ENCODE measurements around the gene HSP90AB1. TPM values are rescaled to one million over a fixed set of nuclear protein-coding genes. Genes with fewer than 3 reads are reported as not detected.

HSP90AB1 gene
- total and polyA plus RNA-seq, 2 of the 8 experiments (the other 6 are each of a cell fraction or from before 2014, with no cell fraction given), result 1,564 to 2,297 TPM

DNA sequence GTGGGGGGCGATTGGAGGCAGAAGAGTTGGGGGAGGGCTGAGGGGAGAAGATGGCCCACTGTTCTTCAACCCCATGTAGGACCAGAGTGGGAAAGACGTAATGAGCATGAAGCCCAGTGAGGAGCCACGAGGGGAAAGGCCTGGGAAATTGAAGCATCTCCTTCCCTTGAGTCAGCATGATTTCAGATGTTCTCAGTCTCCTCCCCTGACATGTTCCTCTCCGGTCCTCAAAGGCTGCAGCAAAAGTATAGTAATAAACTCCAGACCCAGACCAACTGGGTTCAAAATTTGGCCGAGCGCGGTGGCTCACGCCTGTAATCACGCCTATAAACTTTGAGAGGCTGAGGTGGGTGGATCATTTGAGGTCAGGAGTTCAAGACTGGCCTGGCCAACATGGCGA, 20.4 kb downstream of the HSP90AB1 start:
- H4K5ac ChIP-seq (ENCODE audit: insufficient read length, low read depth, low read length), result no peak overlapping the region
- H2BK12ac ChIP-seq (ENCODE audit: low read depth, low read length), result 0 out of 2 replicates have a peak overlapping the region, but pooled peaks have one; percentile 39
- H3K4me3 ChIP-seq (ENCODE audit: extremely low read depth in 1 of 4, insufficient read depth in 2 of 4, low read depth in 3 of 4, low read length in 4 of 4), result no peak overlapping the region
- peaks cover 20 to 50% (median 26%) of the 10 kb centered on the region in 4 experiments for H3K4me1 ChIP-seq (replicated peaks in 1 of 4; ENCODE audit: control insufficient read depth in 3 of 4, insufficient read depth in 4 of 4, low read length in 3 of 4)
- H3K27ac ChIP-seq (ENCODE audit: low read depth, low read length), result no peak overlapping the region
- no peak overlapping the region for H3K56ac ChIP-seq (replicated peaks; ENCODE audit: insufficient read length, low read depth, low read length)
- H2BK120ac ChIP-seq (replicated peaks; ENCODE audit: low read depth, low read length), result no peak overlapping the region
- CTCF ChIA-PET (ENCODE audit: partially characterized antibody), result interaction anchor here (0.7 to 19.0 kb wide), 27 partner anchors 8 to 1255 kb away, joined by 3 to 330 read pairs (median 6); partner anchors contain the start of genes AARS2, SLC35B2 and SPATS1
- 86% methylated on average over 10 of the region's 10 CpGs; no CpG with 5 or more reads in 1 of the 2 experiments for WGBS, 2 experiments (ENCODE audit: extremely low coverage in 1 of 2, insufficient coverage in 1 of 2, insufficient read length in 1 of 2, insufficient replicate concordance in 2 of 2, low coverage in 1 of 2, low lambda C conversion rate in 2 of 2, missing lambda C conversion rate in 1 of 2)
- H2BK5ac ChIP-seq (ENCODE audit: low read depth, low read length), result no peak overlapping the region
- H3K23ac ChIP-seq (ENCODE audit: insufficient read length), result no peak overlapping the region
- DNase-seq (ENCODE audit: low read depth in 1 of 2, low spot score in 2 of 2) (no peak), FAIRE-seq (no peak)
- no peaks in the 10 kb centered on the region; a peak in 1 of 8 replicates for H3K36me3 ChIP-seq (ENCODE audit: control insufficient read depth in 2 of 4, insufficient read depth in 4 of 4, low read length in 3 of 4)
- peaks cover 1 to 2% of the 10 kb centered on the region in 2 experiments for H4K20me1 ChIP-seq (replicated peaks in 1 of 2; ENCODE audit: control insufficient read depth in 1 of 2, insufficient read depth in 2 of 2, low read length in 2 of 2)
- no peak overlapping the region for H4K91ac ChIP-seq (replicated peaks; ENCODE audit: insufficient read length, low read length)
- POLR2A ChIA-PET (ENCODE audit: partially characterized antibody), result interaction anchor here (1.1 to 12.0 kb wide), 10 partner anchors 11 to 75 kb away, joined by 3 to 138 read pairs (median 11); partner anchors contain the start of genes HSP90AB1, SLC35B2 and SPATS1
- peaks cover 7% of the 10 kb centered on the region; the same call in 1 of the 2 replicates for H3K79me1 ChIP-seq (ENCODE audit: low read depth, low read length)
- no peak overlapping the region for H2BK15ac ChIP-seq (ENCODE audit: low read length)
- H2AFZ ChIP-seq (ENCODE audit: low read length), result no peak overlapping the region
- H3K14ac ChIP-seq (ENCODE audit: insufficient read length), result no peak overlapping the region
- H2AK5ac ChIP-seq (ENCODE audit: low read depth, low read length), result no peak overlapping the region
- H2BK20ac ChIP-seq (ENCODE audit: low read length), result no peak overlapping the region
- H3K9me3 ChIP-seq (ENCODE audit: insufficient read depth in 2 of 2, low read depth in 1 of 2, low read length in 1 of 2), result no peaks in the 10 kb centered on the region
- H3K9ac ChIP-seq (replicated peaks in 1 of 4; ENCODE audit: extremely low read depth in 1 of 4, low read depth in 3 of 4, low read length in 3 of 4), result no peak overlapping the region
- no peak overlapping the region for H3K4me2 ChIP-seq (ENCODE audit: insufficient read depth in 1 of 2, low read depth in 2 of 2, low read length in 2 of 2)
- H3K23me2 ChIP-seq (ENCODE audit: low read depth, low read length), result peaks cover 14% of the 10 kb centered on the region
- H4K8ac ChIP-seq (ENCODE audit: extremely low read depth, insufficient read depth, low read length), result no peak overlapping the region
- H3K79me2 ChIP-seq (ENCODE audit: control insufficient read depth in 1 of 2, insufficient read depth in 2 of 2, low read length in 2 of 2), result peaks cover 0 to 10% of the 10 kb centered on the region in 2 experiments; a peak in 1 of 4 replicates
- no peak overlapping the region for H3K18ac ChIP-seq (ENCODE audit: extremely low read depth, low read length)
- no peak overlapping the region for H3K4ac ChIP-seq (replicated peaks; ENCODE audit: insufficient read length, low read depth, low read length)
- H3K27me3 ChIP-seq (replicated peaks in 1 of 4; ENCODE audit: control insufficient read depth in 3 of 4, extremely low read depth in 1 of 4, insufficient read depth in 3 of 4, low read length in 3 of 4), result peaks cover 0 to 3% (median 0%) of the 10 kb centered on the region in 4 experiments; a peak in 2 of 7 replicates
- TF ChIP-seq, protein P1, sequence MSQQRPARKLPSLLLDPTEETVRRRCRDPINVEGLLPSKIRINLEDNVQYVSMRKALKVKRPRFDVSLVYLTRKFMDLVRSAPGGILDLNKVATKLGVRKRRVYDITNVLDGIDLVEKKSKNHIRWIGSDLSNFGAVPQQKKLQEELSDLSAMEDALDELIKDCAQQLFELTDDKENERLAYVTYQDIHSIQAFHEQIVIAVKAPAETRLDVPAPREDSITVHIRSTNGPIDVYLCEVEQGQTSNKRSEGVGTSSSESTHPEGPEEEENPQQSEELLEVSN (IDR thresholded peaks at IDR 0.05), result no peak
- TF ChIP-seq NANOG (IDR thresholded peaks at IDR 0.05; ENCODE audit: insufficient read depth, low read depth, low read length, poor library complexity, severe bottlenecking) (no peak), FOSL1 (IDR thresholded peaks at IDR 0.05; ENCODE audit: insufficient read depth, low read depth, low read length) (no peak), TAF7 (optimal IDR thresholded peaks at IDR 0.05; ENCODE audit: borderline replicate concordance, low read depth, low read length) (no peak), SP4 (IDR thresholded peaks at IDR 0.05; ENCODE audit: low read length) (no peak), RXRA (IDR thresholded peaks at IDR 0.05; ENCODE audit: insufficient read depth, low read depth, low read length) (no peak), MAFK (IDR thresholded peaks at IDR 0.05; ENCODE audit: low read depth, low read length) (no peak), SP2 (IDR thresholded peaks at IDR 0.05; ENCODE audit: low read length) (no peak), TBP (IDR thresholded peaks at IDR 0.05; ENCODE audit: low read depth, low read length) (no peak), CBX8 (IDR thresholded peaks at IDR 0.05; ENCODE audit: borderline replicate concordance, low read depth, low read length) (no peak)
- TF ChIP-seq, protein P2, sequence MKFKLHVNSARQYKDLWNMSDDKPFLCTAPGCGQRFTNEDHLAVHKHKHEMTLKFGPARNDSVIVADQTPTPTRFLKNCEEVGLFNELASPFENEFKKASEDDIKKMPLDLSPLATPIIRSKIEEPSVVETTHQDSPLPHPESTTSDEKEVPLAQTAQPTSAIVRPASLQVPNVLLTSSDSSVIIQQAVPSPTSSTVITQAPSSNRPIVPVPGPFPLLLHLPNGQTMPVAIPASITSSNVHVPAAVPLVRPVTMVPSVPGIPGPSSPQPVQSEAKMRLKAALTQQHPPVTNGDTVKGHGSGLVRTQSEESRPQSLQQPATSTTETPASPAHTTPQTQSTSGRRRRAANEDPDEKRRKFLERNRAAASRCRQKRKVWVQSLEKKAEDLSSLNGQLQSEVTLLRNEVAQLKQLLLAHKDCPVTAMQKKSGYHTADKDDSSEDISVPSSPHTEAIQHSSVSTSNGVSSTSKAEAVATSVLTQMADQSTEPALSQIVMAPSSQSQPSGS (IDR thresholded peaks at IDR 0.05; ENCODE audit: low read length), result no peak
